IPS-18c (cell line): Measurements from ENCODE around the gene LPP.

ENCODE experiments used
- H3K4me3 ChIP-seq: 2 replicates; pipeline ENCODE4 v1.7.0; 2013; ENCODE audit warnings: low read depth, mild to moderate bottlenecking, low read length, moderate library complexity; ENCODE audit not compliant: insufficient read depth
- H3K9me3 ChIP-seq: one replicate; pipeline ENCODE4 v1.6.1; 2013; ENCODE audit warnings: mild to moderate bottlenecking, low read length, moderate library complexity; ENCODE audit not compliant: control insufficient read depth, insufficient read depth

The LPP gene

DNA sequence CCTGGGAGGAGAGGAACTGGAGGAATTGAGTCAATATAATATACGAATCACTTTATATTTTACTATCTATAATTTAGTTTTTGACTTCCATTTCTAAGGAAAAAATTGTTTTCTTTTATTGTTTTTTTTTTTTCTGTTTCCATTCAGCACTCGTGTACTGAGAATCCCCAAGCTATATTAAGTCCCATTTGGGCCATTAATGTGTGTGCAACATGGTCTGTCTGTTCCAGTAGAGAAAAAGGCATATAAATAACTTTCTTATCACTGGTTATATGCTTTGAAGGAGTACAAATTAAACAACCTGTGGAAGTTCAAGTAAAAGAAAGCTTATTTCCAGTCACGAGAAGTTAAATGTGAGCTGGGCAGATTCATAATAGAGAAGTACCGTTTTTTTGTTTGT is 518.9 kb downstream of the LPP start:
- no peaks in the 10 kb centered on the region for H3K9me3 ChIP-seq
- H3K4me3 ChIP-seq = no peak overlapping the region

DNA sequence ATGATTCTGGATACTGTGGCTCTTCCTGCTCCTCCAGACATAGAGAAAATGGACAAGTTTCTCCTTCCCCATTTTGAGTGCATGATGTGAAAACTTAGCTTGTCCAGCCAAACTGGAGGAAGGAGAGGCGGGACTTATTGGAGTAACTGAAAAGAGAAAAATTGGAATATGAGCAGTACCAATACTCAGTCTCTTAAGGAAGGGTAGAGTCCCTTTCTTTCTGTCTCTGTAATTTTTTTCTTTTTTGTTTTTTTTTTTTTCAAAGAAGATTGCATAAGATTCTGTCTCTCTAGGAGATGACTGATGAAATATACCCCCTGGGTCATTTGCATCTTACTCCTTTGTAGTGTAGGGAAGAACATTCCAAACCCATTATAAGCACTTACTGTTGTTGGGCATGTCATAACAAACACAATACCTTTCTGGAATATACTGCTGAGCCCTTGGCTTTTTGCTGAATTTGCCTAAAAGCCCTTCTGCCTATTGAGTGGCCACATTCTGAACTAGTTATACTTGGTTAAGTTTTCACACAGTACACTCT is 519.8 kb downstream of the LPP start:
- no peaks in the 10 kb centered on the region for H3K9me3 ChIP-seq
- no peak overlapping the region for H3K4me3 ChIP-seq

DNA sequence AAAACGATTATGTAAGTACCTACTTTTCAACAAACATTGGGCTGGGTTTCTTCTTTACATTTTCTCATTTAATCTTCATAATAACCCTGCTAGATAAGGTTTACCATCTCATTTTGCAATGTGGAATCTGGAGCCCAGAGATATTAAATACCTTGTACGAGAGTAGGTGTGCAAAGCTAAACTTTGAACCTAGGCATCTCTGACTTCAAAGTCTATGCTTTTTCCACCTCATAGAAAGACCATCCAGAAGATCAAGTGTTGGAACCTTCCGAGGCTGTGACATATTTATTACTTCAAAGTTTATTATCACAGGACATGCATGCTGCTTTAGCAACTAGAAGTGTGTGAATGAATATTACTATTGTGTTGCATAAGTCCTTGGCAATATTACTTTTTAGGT is 520.6 kb downstream of the LPP start:
- no peak overlapping the region for H3K4me3 ChIP-seq
- H3K9me3 ChIP-seq = no peaks in the 10 kb centered on the region

DNA sequence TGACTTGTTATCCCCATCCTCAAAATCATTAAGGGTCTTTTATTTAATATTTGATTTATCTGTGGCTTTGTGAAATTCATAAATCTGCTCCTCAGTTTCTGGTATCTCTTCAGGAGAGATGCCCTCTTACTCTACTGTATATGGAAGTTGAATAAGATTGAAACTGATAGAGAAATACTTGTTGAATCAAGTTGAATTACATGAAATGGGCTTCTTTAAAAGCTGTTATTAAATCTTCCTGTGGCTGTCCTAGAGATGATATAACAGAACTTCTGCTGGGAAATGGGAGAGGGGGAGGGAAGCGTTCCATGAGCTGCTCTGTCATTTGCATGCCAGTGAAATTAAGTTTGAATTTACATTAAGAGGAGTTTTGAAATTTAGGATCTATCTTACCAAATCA is 523.4 kb downstream of the LPP start:
- Histone ChIP-seq H3K4me3 (no peak overlapping the region), H3K9me3 (peaks cover 2% of the 10 kb centered on the region)

DNA sequence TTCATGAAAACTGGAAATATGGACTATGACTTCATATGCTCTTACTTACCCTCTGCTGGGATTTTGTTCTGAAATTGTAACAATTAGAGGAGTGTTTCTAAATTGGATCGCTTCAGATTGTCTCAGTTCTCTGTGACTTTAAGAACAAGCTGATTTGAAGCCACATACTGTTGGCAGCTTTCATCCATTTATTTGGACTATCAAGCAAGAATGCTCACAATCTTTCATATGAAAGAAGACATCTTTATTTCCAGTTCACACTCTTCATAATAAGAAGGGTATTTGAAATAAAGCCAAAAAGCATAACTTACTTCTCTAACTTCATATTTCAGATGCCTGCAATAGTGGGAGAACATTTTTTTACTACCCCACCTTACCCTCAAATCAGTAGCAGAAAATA is 526.2 kb downstream of the LPP start:
- Histone ChIP-seq H3K4me3 (no peak overlapping the region), H3K9me3 (peaks cover 2% of the 10 kb centered on the region)

DNA sequence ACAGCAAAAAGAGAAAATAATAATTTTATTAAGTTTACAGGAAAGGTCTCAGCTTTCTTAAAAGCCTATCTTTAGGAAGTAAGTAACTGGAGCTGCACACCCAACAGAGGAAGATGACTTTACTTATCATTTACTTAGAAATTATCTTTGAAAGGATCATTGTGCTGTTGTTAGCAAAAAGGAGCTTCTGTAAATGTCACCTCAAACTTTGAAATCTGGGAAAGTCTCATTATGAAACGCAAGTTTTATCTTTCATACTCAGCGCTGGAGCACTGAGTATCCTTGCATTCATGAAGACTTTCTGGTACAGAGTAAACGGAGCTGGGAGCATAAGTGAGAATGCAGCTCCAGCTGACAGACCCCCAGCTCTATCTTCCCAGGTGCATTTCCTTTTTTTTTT is 526.6 kb downstream of the LPP start:
- Histone ChIP-seq H3K9me3 (peaks cover 2% of the 10 kb centered on the region), H3K4me3 (no peak overlapping the region)

DNA sequence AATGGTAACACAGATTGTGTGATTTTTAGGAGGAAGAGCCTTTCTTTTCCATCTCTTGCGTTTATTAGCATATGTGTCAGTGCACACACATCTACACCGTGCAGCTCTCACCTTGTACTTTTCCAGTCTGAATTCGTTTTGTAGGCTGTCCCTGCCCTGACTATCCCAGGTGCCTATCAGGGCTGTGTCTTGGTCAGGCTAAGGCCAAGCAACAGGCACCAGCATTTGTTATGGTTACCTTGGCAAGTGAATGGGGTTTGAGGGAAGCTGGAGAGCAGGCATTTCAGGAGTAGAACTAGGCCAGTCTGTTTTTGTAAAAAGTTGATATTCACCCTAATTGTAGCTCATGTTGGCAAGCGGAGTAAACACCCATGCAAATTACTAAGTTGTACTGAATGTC is 528.4 kb downstream of the LPP start:
- Histone ChIP-seq H3K4me3 (no peak overlapping the region), H3K9me3 (peaks cover 2% of the 10 kb centered on the region)

DNA sequence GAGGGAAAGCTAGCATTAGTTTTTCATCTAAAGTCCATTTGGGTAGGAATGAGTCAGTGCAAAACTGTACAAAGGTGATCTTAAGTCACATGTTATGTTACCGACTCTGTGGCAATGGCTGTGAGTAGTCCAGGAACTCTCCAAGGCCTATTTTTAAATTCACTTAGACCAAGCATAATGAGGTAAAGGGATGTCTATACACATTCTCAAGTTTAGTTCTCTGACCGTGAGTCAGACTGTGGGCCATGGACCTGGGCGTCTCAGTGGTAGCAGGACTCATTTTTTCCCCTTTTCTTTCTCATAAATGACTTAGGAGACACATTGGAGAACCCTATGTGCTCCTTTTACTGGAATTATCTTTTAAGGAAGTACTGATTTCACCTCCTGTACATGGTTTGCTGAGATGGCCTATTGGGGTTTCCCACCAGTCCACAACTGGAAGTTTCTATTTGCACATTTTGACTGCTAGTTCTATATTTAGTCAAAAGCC is 529.1 kb downstream of the LPP start:
- Histone ChIP-seq H3K9me3 (peaks cover 2% of the 10 kb centered on the region), H3K4me3 (no peak overlapping the region)

DNA sequence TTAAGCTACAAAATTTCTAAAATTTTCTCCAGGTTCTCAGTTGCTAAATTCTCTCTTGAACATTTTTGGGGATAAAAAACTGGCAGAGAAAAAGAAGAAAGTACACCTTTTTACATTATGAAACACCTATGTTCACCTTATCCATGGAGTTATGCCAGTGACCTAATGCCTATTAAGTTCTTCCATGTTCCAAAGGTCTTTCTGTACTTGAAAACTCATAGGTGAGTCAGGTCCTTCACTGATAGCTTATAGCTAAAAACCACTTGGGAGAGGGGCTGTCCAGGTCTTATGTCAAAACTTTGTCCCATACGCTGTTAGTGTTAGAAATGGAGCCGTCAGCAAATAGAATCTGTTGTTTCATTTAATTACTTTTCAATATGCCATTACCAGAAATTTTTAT is 530.3 kb downstream of the LPP start:
- Histone ChIP-seq H3K4me3 (no peak overlapping the region), H3K9me3 (peaks cover 2% of the 10 kb centered on the region)

DNA sequence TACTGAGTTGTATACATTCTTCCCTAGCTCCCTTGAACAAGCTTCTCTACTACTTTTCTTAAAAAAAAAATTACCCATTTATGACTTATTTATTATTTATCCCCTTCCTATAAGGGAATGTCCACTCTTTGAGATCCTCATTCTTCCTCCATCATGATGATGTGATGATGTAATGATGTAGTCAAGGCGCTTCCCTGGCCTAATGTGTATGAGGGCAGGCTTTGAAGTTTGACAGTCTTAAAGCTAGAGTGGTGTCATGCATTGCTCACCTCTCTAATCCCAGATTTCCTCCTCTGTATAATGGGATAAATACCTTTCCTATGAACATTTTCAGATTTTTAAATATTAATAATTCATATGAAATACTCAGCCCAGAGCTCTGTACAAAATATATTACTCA is 531.8 kb downstream of the LPP start:
- H3K4me3 ChIP-seq = no peak overlapping the region
- H3K9me3 ChIP-seq = peaks cover 2% of the 10 kb centered on the region

DNA sequence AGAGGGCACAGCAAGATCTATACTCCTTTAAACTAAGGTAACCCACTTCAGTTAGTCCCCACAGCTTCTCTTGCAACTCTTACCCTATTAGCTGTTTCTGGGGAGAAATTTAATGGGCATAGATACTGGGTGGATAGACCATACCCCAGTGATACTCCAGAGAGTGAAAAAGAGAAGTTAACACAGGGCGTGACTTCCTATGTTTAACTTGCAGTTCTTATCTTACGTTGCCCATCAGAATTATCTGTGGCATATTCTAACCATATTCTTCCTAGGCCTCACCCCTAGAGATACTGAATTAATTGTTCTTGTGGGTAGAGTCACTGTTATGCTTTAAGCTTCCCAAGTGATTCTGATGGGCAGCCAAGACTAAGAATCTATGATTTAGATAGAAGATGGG is 532.4 kb downstream of the LPP start:
- H3K4me3 ChIP-seq = no peak overlapping the region
- H3K9me3 ChIP-seq = peaks cover 2% of the 10 kb centered on the region

DNA sequence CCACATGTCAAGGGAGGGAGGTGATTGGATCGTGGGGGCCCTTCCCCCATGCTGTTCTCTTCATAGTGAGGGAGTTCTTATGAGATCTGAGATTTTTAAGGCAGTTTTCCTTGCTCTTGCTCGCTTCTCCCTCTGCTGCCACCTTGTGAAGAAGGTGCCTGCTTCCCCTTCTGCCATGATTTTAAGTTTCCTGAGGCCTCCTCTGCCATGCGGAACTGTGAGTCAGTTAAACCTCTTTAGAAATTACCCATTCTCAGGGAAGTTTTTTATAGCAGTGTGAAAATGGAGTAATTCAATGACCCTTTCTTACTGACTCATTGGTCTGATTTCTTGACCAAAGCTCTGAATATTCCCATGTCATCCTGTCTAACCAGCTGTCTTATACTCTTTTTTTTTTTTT is 533.4 kb downstream of the LPP start:
- H3K4me3 ChIP-seq = no peak overlapping the region

DNA sequence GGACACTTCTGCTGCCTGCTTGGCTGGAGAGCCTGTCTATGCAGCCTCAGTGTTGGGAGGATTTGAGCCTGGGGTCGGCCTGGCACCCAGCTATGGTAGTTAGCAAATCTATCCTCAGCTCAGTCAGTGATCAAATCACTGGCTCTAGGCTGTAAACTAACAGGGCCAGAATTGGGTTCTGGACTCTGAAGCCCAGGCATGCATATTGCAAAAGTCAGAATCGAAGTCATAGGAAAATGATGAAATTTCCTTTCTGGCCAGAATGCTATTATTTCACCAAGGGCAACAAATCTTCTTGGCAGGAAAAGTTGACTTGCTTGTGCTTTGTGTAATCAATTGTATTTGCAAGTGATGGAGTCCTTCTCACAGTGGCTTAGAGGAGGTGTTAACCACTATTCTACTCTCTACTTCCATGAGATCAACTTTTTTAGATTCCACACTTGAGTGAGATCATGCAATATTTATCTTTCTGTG is 535.2 kb downstream of the LPP start:
- H3K9me3 ChIP-seq = no peaks in the 10 kb centered on the region
- no peak overlapping the region for H3K4me3 ChIP-seq

More for the DNA sequence above, 533.4 kb downstream of the LPP start:
- H3K9me3 ChIP-seq = no peaks in the 10 kb centered on the region

DNA sequence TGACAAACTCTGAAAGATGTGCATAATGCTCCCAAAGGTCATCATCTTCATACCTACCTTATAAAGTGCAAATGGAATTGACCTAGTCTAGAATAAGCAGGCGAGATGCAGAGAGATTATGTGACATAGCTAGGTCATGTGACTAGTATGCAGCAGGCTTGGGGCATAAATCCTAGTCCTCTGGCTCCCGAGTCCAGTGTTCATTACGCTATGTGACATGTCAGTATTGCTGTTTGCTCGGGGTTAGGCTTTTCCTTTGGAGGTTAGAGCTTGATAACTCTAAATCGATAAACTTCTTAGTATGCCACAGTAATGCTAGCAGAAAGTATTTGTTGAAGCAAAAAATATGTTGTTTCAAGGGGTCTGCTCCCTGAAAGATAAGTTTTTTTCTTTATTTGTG is 536.1 kb downstream of the LPP start:
- H3K9me3 ChIP-seq = no peaks in the 10 kb centered on the region
- H3K4me3 ChIP-seq = no peak overlapping the region

DNA sequence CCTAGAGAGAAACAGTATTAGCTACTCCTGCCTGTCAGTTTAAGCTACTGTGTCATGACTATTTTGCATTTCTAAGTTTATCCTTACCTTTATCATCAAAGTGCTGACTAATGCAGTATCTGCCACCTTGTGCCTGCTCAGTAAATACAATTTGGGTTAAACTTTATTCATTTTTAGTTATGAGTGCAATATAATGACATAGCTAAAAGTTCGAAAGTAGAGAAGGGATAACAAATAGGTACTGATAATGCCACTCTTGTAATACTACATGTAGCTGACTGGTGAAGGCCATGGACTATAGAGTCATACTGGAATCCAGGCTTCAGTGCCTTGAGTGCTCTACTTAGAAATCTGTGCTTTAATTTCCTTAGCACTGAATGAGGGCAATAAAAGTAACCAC is 537.0 kb downstream of the LPP start:
- Histone ChIP-seq H3K9me3 (no peaks in the 10 kb centered on the region), H3K4me3 (no peak overlapping the region)

DNA sequence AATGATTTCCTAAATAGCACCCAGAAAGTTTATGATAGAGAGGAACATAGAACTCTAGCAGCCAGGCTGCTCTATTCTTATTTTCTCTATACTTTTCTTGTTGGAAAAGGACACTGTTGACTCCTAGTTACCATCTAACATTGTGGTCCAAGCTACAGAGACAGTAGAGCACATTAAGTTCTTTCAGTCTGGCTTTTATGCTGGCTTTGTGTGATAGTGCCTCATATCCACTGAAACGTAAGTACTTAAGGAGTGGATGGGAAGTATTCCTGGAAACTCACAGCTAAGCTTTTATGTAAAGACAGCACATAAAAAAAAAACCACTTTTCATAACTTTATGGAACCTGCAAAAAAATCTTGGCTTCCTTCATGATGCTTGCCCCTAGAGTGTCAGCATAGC is 537.7 kb downstream of the LPP start:
- H3K9me3 ChIP-seq = no peaks in the 10 kb centered on the region
- H3K4me3 ChIP-seq = no peak overlapping the region

DNA sequence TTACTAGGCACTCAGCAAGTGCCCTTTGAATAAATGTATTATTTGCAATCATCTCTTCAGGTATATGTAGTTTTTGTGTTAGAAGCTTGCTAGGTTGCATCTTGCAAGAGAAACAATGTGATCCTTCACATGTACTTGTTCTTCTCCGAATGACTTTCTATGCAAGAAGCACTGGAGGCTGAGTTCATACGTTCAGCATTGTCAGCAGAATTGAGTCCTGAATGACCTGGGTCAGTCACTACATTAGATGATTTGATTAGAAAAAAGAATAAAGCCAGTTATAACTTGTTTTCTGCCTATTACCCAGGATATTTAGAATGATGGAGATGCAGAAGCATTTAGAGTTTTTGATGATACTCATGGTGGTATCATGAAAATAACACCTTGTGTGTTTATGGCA is 538.7 kb downstream of the LPP start:
- H3K9me3 ChIP-seq = no peaks in the 10 kb centered on the region
- H3K4me3 ChIP-seq = no peak overlapping the region

DNA sequence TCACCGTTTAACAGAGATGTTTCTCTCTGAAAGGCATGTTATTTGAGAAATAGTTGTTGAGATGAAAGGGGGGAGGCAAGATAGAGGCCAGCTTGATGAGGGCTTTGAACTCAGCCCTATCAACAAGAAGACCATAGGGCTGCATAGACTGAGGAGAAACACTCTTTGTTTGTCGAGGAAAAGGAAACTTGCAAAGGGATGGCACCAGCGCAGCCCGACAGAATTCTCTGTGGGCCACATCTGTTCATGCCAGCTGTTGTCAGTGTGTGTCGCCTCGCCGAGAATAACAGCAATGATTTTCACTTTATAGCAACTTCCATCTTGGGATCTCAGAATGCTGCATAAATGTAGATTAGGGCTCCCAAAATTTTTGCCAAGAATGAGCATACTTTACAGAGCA is 539.5 kb downstream of the LPP start:
- H3K9me3 ChIP-seq = no peaks in the 10 kb centered on the region
- H3K4me3 ChIP-seq = no peak overlapping the region

DNA sequence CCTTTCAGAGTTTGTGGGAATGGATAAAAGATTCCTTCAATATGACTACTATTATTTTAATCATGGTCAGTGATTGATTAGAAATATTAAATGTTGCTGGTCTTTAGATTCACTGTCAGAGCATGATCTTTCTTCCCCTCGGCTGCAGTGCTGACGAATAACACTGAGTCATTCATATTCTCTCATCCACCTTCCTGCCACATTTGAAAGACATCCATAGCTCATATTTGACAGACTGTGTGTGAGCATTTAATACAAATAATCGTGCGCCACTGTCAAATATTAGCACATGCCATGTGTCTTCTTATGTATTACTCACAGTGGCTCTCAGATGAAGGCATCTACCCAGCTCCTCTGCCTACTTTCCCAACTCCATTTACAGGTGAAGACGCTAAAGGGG is 541.3 kb downstream of the LPP start:
- no peaks in the 10 kb centered on the region for H3K9me3 ChIP-seq
- no peak overlapping the region for H3K4me3 ChIP-seq
